CD14-positive monocyte (primary cell): ENCODE data around the gene CCNL1. TPM values are rescaled to one million over a fixed set of nuclear protein-coding genes. Genes with fewer than 3 reads are reported as not detected.

ENCODE experiments used
- DNase-seq, 3 donors: peaks; one replicate each; pipeline ENCODE4 v3.0.0-alpha.2; 2011 to 2022
- H2AFZ ChIP-seq: 2 replicates; pipeline ENCODE4 v1.6.0; 2012; ENCODE audit warnings: mild to moderate bottlenecking, low read depth, low read length, inconsistent platforms; ENCODE audit not compliant: insufficient read depth, poor library complexity, severe bottlenecking
- H3K27ac ChIP-seq, 2 donors: 1 replicate in 1 of 2; 2 replicates in 1 of 2; pipeline ENCODE4 v1.5.1; 2012 to 2013; ENCODE audit warnings: low read length in 2 of 2, control low read depth in 1 of 2, inconsistent platforms in 1 of 2, low read depth in 1 of 2, mild to moderate bottlenecking in 1 of 2
- H3K27me3 ChIP-seq, 2 donors: one replicate each; pipeline versions ENCODE4 v1.6.0 to v1.6.1; 2011 to 2013; ENCODE audit warnings: low read length in 2 of 2; ENCODE audit not compliant: control insufficient read depth in 2 of 2, insufficient read depth in 2 of 2
- H3K36me3 ChIP-seq, 2 donors: replicated peaks in 1 of 2; 1 replicate in 1 of 2; 2 replicates in 1 of 2; pipeline versions ENCODE4 v1.5.1 to v1.6.1; 2012 to 2013; ENCODE audit warnings: low read length in 2 of 2, control low read depth in 1 of 2, inconsistent platforms in 1 of 2, mild to moderate bottlenecking in 1 of 2; ENCODE audit not compliant: insufficient read depth in 2 of 2, control insufficient read depth in 1 of 2
- H3K4me1 ChIP-seq, 2 donors: 1 replicate in 1 of 2; 2 replicates in 1 of 2; pipeline versions ENCODE4 v1.5.1 to v1.6.1; 2012 to 2013; ENCODE audit warnings: low read length in 2 of 2, control low read depth in 1 of 2, inconsistent platforms in 1 of 2, mild to moderate bottlenecking in 1 of 2, moderate library complexity in 1 of 2; ENCODE audit not compliant: insufficient read depth in 2 of 2, control insufficient read depth in 1 of 2
- H3K4me2 ChIP-seq: replicated peaks from 2 replicates; pipeline ENCODE3; 2012; ENCODE audit warnings: low read length, moderate library complexity, mild to moderate bottlenecking; ENCODE audit not compliant: poor library complexity, severe bottlenecking; ENCODE audit errors: extremely low read depth
- H3K4me3 ChIP-seq, 3 experiments: fragments of 200-600 bp in 1 of 3; sonication (generic) in 1 of 3; replicated peaks in 1 of 3; 1 replicate in 2 of 3; 2 replicates in 1 of 3; pipeline ENCODE4 v1.5.1; 2011 to 2013; ENCODE audit warnings: low read length in 3 of 3, mild to moderate bottlenecking in 3 of 3, control low read depth in 2 of 3, low read depth in 2 of 3, inconsistent platforms in 1 of 3, moderate library complexity in 1 of 3
- H3K79me2 ChIP-seq: 2 replicates; pipeline ENCODE4 v1.6.0; 2012; ENCODE audit warnings: mild to moderate bottlenecking, control low read depth, inconsistent platforms, low read length, moderate library complexity; ENCODE audit not compliant: insufficient read depth
- H3K9ac ChIP-seq: 2 replicates; pipeline ENCODE4 v1.6.0; 2017; ENCODE audit warnings: low read length, mild to moderate bottlenecking; ENCODE audit not compliant: insufficient read depth, poor library complexity, severe bottlenecking
- H3K9me3 ChIP-seq, 2 donors: replicated peaks in 1 of 2; 1 replicate in 1 of 2; 2 replicates in 1 of 2; pipeline versions ENCODE4 v1.5.1 to v1.6.1; 2012 to 2013; ENCODE audit warnings: low read length in 2 of 2, control low read depth in 1 of 2; ENCODE audit not compliant: control insufficient read depth in 1 of 2, insufficient read depth in 1 of 2
- H4K20me1 ChIP-seq: 2 replicates; pipeline ENCODE4 v1.6.0; 2012; ENCODE audit warnings: mild to moderate bottlenecking, low read length, control low read depth, moderate library complexity; ENCODE audit not compliant: insufficient read depth
- H3K27ac Mint-ChIP-seq, 7 donors: one replicate each; pipeline ENCODE4 v1.8.0; 2020; ENCODE audit warnings: mild to moderate bottlenecking in 7 of 7, mixed read lengths in 7 of 7, moderate library complexity in 6 of 7, inconsistent platforms in 2 of 7
- H3K27me3 Mint-ChIP-seq, 3 donors: one replicate each; pipeline ENCODE4 v1.8.0; 2021 to 2022; ENCODE audit warnings: low read depth in 3 of 3, mild to moderate bottlenecking in 3 of 3, mixed read lengths in 3 of 3, moderate library complexity in 3 of 3, inconsistent platforms in 1 of 3
- H3K36me3 Mint-ChIP-seq, 2 donors: one replicate each; pipeline ENCODE4 v1.8.0; 2020; ENCODE audit warnings: mixed read lengths in 2 of 2, inconsistent platforms in 1 of 2, mild to moderate bottlenecking in 1 of 2
- H3K4me1 Mint-ChIP-seq: one replicate; pipeline ENCODE4 v1.8.0; 2020; ENCODE audit warnings: mild to moderate bottlenecking, mixed read lengths
- H3K4me3 Mint-ChIP-seq, 2 donors: one replicate each; pipeline ENCODE4 v1.8.0; 2020; ENCODE audit warnings: mild to moderate bottlenecking in 2 of 2, mixed read lengths in 2 of 2, moderate library complexity in 1 of 2
- H3K9me3 Mint-ChIP-seq, 7 donors: one replicate each; pipeline ENCODE4 v1.8.0; 2020 to 2022; ENCODE audit warnings: mixed read lengths in 7 of 7, mild to moderate bottlenecking in 6 of 7, moderate library complexity in 6 of 7, inconsistent platforms in 2 of 7
- CTCF ChIP-seq: fragments of 200-600 bp; IDR thresholded peaks from one replicate; pipeline ENCODE4 v1.8.0; 2022; ENCODE audit warnings: antibody characterized with exemption, mild to moderate bottlenecking
- WGBS: methylation state at CpG from one replicate; pipeline ENCODE4 v1.1.5; 2013; ENCODE audit warnings: missing lambda C conversion rate; ENCODE audit not compliant: insufficient coverage; 5-methylcytosine and 5-hydroxymethylcytosine counted together
- intact Hi-C, 2 donors: fragments of 100-400 bp; cut with micrococcal nuclease; formaldehyde crosslinking; loops; one replicate each; pipeline versions ENCODE4 v1.15.0 to v1.15.1; 2023
- polyA plus RNA-seq, 3 donors: library from polyadenylated mRNA; depleted of rRNA in 1 of 3; unstranded in 2 of 3; stranded (reverse) in 1 of 3; fragments of 300-500 nt in 2 of 3; fragments of >200 nt in 1 of 3; fragmentation: Illumina TruSeq in 2 of 3; gene quantifications; 1 replicate in 2 of 3; 2 replicates in 1 of 3; pipeline ENCODE4 v1.2.3, GENCODE V29; 2012 to 2021

The CCNL1 gene
- polyA plus RNA-seq, 3 donors: 32.0 to 751 (median 42.3) TPM

GRCh38 chr3:157113832-157114505, 46.0 kb downstream of the CCNL1 start:
- no peaks in the 10 kb centered on the region for H3K9me3 ChIP-seq
- H3K79me2 ChIP-seq: no peaks in the 10 kb centered on the region
- H4K20me1 ChIP-seq: no peaks in the 10 kb centered on the region
- no peak overlapping the region for H3K27ac Mint-ChIP-seq
- H3K4me2 ChIP-seq: no peak overlapping the region
- H3K36me3 Mint-ChIP-seq: no peaks in the 10 kb centered on the region
- H3K27me3 Mint-ChIP-seq: peaks cover 3 to 5% (median 4%) of the 10 kb centered on the region in 3 donors
- H3K4me3 ChIP-seq: no peak overlapping the region
- no peak overlapping the region for H2AFZ ChIP-seq
- H3K4me3 Mint-ChIP-seq: no peak overlapping the region
- H3K4me1 ChIP-seq: no peaks in the 10 kb centered on the region
- no peak overlapping the region for H3K27ac ChIP-seq
- intact Hi-C loops: no loop called here
- DNase-seq: no peak
- no CpG with 5 or more reads among the region's 3 CpGs for WGBS
- no peak overlapping the region for H3K9ac ChIP-seq
- H3K27me3 ChIP-seq: peaks cover 0 to 2% of the 10 kb centered on the region in 2 donors
- no peak for TF ChIP-seq CTCF
- H3K9me3 Mint-ChIP-seq: no peaks in the 10 kb centered on the region
- no peaks in the 10 kb centered on the region for H3K4me1 Mint-ChIP-seq
- H3K36me3 ChIP-seq: no peaks in the 10 kb centered on the region

- H4K20me1 ChIP-seq: no peaks in the 10 kb centered on the region
- H3K4me2 ChIP-seq: no peak overlapping the region
- Mint-ChIP-seq H3K36me3 (no peaks in the 10 kb centered on the region), H3K4me1 (no peaks in the 10 kb centered on the region), H3K27ac (no peak overlapping the region), H3K27me3 (peaks cover 3 to 6% (median 3%) of the 10 kb centered on the region in 3 donors), H3K4me3 (no peak overlapping the region), H3K9me3 (no peaks in the 10 kb centered on the region)
- H3K9me3 ChIP-seq: no peaks in the 10 kb centered on the region
- TF ChIP-seq CTCF: no peak
- H3K4me1 ChIP-seq: no peaks in the 10 kb centered on the region
- no peak overlapping the region for H3K9ac ChIP-seq
- no peaks in the 10 kb centered on the region for H3K79me2 ChIP-seq
- intact Hi-C loops: no loop called here
- no peak overlapping the region for H3K27ac ChIP-seq
- H3K4me3 ChIP-seq: no peak overlapping the region
- H3K27me3 ChIP-seq: peaks cover 0 to 2% of the 10 kb centered on the region in 2 donors
- 89% methylated on average over 3 of the region's 4 CpGs for WGBS
- H2AFZ ChIP-seq: no peak overlapping the region
- no peaks in the 10 kb centered on the region for H3K36me3 ChIP-seq
- no peak for DNase-seq
Observed at GRCh38 chr3:157112536-157112935, 47.4 kb downstream of the CCNL1 start.
